Measurements from ENCODE around the gene RAB5B.
"Not testable (repeated sequence)": the region's sequence is repeated elsewhere in the genome, so short reads cannot be mapped to it uniquely, and the experiment has no call there.

Gene RAB5B

DNA sequence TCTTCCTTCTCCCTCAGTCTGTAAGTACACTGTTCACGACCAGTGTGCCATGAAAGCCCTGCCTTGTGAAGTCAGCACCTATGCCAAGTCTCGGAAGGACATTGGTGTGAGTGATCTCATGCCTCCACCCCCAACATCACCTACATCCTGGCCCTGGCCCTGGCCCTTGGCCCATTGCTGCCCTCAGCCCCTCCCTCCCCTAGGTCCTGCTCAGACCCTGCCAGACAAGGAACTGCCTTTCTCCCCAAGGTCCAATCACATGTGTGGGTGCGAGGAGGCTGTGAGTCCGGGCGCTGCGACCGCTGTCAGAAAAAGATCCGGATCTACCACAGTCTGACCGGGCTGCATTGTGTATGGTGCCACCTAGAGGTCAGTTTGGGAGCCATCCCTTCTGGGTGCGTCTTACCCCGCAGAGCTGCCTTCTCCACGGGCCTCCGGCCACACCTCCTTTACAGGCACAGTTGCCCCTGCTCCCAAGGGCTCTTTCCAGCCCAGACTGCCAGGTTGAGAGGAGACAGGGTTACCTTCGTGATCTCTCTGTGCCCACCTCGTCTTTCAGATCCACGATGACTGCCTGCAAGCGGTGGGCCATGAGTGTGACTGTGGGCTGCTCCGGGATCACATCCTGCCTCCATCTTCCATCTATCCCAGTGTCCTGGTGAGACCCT lies 33.7 kb upstream of the RAB5B start:
- DNase-seq (ENCODE audit: low spot score): peak; percentile 84

DNA sequence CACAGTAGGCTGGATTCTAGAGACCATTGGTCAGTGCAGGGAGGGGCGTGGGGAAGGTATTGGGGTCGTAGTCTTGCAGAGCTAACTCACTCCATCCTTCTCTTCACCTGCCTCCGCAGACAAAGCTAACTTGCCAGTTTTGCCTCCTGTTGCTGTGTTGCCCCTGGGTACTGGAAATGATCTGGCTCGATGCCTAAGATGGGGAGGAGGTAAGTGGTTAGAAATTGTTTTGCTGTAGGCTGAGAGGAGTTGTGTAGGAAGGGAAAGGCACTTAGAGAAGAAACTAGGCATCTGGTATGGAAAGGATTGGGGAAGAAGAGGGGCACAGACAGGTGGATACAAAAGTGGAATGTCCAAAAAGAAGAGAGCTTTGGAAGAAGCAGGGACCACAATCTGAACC lies 31.8 kb upstream of the RAB5B start:
- no peak for DNase-seq (ENCODE audit: low spot score)

DNA sequence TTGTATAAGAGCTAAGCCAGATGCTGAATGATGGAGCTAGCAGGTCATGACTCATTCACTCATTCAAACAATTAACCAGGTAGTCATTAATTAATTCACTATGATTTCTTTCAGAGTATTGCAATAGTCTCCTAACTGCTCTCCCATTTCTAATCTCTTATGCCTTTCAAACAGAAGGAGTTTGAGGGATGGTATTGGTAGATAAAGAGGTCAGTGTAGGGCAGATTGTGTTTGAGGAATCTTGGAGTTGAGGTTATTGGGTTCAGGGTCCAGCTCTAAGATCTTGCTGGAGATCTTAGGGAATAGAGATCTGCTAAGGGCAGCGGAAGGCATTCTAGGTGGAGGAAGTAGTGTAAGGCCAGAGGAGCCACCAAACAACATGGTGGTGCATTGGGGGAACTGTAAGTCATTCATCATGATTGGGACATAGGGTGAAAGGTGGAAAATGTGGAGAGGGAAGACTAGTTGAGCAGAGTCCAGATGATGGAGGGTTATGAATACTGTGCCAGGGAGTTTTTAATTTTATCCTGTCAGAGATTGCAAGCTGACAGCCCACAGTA lies 31.2 kb upstream of the RAB5B start:
- no peak for DNase-seq (ENCODE audit: low spot score)

DNA sequence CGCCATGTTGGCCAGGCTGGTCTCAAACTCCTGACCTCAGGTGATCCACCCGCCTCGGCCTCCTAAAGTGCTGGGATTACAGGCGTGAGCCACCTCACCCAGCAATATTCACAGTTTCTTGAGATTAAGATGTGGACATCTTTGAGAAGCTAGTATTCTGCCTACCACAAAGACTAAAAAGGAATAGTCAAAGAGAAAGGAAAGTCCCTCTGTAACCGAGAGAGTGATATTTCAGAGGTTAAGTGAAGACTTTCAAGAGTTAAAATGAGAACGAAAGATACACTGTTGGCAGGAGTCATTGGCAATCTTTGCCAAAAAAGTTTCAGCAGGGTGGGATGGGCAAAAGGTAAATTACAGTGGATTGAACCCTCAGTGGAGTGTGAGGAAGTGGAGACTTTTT lies 27.3 kb upstream of the RAB5B start:
- no peak for DNase-seq (ENCODE audit: low spot score)

DNA sequence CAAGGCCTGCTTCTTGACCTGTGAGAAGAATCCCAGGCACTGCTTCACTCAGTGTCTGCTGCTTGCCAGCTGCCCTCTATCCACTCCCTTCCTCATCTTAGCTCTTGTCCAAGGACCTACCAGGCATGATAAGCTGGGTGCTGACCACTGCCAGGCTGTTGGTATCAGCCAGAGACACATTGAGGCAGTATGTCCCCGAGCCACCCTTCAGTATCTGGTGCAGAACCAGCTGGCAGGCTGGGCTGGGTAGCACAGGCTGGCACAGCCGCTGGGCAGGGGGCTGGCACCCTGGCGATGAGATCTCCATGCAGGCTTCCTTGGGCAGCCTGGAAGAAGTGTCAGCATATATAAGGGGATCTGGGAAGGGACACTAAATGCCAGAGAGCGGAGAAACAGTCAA lies 18.5 kb upstream of the RAB5B start:
- no peak for DNase-seq (ENCODE audit: low spot score)

DNA sequence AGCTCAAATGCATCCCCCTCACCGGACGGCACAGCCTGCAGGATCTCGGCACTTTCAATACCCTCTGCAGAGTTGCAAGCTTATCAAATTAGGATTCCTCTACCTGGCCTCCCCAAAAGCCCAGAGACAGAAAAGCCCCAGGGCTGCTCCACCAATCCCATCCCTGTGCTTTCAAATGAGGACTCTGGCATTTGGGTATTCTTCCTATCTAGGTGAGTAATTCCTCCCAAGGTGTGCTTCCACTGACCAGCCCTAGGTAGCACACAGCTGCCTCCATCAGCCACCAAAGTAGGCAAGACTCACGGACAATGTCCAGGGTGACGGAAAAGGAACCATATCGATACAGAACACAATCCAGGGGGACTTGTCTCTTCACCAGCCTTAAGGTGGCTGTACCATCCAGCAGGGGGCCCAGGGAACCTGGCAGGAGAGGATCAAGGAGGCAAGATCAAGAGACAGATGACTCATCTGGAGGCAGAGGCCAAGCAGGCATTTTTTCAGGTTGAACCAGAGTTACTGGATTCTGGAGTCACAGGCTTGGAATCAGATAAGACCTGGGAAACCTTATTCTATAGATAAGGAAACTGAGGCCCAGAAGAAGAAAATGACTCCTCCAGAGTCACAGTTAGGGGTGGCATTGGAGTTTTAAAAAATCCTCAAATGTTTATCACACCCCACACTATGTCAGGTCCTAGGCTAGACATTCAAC lies 17.9 kb upstream of the RAB5B start:
- peak; percentile 25 for DNase-seq (ENCODE audit: low spot score)

DNA sequence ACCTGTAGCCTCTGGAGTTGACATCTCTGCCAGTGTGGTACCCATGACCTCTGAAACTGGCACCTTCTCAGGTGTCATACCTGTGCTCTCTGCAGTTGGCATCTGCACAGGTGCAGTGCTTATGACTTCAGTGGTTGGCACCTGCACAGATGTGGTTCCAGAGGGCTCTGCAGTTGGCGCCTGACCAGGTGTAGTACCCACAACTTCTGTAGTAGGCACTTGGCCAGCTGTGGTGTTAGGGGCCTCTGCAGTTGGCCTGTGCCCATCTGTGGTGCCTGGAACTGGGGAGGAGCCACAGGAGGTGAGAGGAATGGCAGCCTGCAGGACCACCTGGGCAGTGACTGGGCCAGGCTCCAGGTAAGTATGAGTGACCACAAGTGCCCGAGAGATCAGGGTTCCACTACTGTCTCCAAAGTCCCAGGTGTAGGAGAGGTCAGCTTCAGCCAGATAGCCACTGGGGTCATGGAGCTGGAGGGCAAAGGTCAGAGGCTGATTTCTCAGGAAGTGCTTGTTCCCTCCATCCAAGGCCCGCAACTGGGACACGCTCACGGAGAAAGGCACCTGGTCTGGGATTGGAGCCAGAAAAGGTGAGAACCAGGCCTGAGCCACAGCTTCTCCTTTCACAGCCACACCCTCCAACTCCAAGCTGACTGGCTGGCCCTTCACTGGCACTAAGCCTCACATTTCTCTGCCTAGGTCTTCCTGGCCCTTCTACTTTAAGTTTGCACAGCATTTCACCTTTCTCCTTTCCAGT lies 16.6 kb upstream of the RAB5B start:
- DNase-seq (ENCODE audit: low spot score): no peak

DNA sequence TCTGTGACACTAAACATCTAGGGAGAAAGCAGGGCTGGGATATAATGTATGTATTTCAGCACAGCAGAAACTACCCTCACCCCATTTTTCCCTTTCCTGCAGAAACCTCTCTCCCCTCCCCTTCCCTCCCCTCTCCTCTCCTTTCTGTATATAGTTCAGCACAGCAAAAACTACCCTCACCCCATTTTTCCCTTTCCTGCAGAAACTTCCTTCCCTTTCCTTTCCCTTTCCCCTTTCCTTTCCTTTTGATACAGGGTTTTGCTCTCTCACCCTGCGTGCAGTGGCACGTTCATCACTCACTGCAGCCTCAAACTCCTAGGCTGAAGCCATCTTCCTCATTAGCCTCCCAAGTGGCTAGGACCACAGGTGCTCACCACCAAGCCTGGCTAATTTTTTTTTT lies 10.1 kb upstream of the RAB5B start:
- DNase-seq (ENCODE audit: low spot score): no peak

DNA sequence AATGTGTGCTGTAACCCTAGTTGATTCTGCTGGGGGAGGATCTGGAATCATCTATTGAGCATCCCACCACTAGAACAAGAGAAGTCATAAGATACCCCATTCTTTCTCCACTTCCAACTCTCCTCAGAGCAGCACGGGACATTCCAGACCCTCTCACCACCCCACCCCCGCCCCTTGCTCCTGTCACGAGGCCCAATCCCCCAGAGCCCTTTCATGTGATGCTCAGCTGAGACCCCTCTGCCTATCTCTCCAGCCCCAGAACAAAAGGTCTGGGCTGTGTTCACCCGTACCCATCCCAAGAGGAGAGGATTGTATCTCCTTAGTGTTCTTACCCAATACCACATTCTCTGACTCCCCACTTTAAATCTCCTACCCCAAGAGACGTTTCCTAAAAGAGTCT lies 8.6 kb upstream of the RAB5B start:
- DNase-seq (ENCODE audit: low spot score): no peak

DNA sequence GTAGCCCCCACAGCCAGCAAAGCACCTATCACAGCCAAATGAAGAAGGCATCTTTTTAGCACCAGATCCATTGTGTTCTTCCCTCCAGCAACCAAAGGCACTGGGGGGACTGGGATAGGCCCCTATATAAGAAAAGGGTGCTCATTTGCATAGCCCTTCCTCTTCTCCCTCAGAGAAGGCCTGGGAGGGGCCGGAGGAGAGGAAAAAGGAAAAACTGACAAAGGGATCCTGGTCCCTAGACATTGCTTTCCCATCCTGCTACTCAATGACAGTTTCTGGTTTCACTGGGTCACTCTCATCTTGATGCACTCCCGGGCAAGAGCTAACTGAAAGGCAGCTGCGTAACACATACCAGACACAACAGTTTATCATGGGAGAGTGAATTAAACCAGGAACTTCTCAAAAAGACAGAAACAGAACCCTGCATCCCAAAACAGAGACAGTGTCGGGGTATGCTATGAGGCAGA lies 7.9 kb upstream of the RAB5B start, which contains the start of gene PMEL:
PMEL (minus strand) TSS at position 102 of the 467 bp plus-strand sequence; CDS start at position 71, 31 bp downstream.
- DNase-seq (ENCODE audit: low spot score): peak; percentile 14

DNA sequence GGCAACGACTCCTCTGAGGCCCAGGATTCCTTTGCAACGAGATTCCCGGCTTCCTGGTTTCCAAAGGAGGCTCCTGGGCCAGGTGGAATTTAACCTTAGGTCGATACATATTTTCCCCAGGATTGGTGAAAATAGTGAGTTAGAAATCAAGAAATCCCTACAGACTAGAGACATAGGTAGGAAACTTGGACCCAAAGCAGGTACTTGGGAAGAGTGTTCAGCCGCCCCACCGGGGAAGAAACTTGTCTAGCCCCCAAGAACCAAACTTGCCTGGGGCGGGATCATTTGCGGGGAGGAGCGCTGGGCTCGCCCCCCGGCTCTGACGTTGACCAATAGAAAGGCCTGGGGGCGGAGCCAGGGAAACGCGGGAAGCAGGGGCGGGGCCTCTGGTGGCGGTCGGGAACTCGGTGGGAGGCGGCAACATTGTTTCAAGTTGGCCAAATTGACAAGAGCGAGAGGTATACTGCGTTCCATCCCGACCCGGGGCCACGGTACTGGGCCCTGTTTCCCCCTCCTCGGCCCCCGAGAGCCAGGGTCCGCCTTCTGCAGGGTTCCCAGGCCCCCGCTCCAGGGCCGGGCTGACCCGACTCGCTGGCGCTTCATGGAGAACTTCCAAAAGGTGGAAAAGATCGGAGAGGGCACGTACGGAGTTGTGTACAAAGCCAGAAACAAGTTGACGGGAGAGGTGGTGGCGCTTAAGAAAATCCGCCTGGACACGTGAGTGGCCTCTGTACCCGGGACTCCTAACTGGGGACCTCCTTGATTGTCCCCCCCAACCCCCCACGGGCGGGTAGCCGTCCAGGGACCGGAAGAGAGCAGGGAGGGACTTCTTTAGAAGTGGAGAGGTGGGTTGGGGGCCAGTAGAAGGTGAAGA lies 7.2 kb upstream of the RAB5B start, which contains the start of gene CDK2:
CDK2 (plus strand) TSS at position 423 of the 874 bp plus-strand sequence; CDS start at position 602, 179 bp downstream.
- peak; percentile 94 for DNase-seq (ENCODE audit: low spot score)

DNA sequence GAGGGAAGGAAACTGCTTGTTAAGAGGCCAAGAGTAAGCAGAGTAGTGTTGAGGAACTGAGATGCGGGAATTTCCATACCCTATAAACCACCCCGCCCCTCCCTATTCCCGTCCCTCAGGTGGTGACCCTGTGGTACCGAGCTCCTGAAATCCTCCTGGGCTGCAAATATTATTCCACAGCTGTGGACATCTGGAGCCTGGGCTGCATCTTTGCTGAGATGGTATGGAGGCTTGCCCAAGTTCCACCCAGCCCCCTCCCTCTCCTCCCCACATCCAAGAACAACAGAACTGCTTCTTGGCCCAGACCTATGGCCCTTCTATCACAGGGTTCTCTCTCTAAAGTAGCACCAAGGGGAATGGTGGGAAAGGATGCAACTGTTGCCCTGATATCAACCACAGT lies 4.5 kb upstream of the RAB5B start:
- no peak for DNase-seq (ENCODE audit: low spot score)

DNA sequence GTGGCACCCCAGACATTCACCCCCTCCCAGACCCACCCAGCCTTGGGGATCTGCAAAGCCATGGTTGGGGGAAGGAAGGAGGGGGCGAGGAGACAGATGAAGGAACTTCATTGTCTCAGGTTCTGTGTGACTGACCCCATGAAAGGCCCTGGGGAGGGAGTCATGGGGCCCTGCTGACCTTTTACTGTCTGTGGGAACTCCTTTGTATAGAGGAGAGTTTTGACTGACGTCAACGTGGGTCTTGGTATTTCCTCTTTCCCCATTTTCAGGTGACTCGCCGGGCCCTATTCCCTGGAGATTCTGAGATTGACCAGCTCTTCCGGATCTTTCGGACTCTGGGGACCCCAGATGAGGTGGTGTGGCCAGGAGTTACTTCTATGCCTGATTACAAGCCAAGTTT lies 3.1 kb upstream of the RAB5B start:
- no peak for DNase-seq (ENCODE audit: low spot score)

DNA sequence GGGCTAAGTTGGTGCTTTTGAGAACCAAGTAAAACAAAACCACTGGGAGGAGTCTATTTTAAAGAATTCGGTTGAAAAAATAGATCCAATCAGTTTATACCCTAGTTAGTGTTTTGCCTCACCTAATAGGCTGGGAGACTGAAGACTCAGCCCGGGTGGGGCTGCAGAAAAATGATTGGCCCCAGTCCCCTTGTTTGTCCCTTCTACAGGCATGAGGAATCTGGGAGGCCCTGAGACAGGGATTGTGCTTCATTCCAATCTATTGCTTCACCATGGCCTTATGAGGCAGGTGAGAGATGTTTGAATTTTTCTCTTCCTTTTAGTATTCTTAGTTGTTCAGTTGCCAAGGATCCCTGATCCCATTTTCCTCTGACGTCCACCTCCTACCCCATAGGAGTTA lies 1.8 kb upstream of the RAB5B start:
- no peak for DNase-seq (ENCODE audit: low spot score)

DNA sequence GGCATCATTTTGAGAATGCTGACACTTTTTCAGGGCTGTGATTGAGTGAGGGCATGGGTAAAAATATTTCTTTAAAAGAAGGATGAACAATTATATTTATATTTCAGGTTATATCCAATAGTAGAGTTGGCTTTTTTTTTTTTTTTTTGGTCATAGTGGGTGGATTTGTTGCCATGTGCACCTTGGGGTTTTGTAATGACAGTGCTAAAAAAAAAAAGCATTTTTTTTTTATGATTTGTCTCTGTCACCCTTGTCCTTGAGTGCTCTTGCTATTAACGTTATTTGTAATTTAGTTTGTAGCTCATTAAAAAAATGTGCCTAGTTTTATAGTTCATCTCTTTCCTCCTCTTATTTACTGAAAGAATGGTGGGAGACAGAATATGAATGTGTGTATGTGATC lies 1.4 kb upstream of the RAB5B start:
- no peak for DNase-seq (ENCODE audit: low spot score)

DNA sequence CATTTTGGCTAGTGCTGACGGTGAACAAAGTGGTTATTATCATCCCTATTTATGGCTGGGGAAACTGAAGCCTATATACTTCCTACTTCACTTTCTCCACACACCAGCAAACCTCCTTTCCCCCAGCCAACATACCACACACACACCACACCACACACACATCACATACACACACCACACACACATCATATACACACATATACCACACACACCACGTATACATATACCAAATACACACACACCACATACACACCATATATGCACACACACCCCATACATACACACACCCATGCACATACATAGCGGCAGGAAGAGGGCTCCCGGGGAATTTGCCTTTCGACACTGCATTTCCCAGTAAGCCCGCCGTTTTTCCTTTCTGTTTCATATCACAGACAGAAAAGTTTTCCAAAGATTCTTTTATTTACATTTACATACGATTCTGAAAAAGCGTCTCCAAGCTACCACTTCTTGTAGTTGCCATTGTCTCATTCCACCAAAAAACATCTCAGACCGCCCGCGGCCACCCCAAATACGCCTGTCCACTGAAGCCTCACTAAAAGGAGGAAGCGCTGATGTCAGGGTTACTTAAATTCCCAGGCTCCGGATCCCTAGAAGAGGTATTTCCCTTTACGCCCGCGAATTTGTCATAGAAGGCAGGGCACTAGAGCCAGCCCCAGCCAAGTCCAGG lies 823 bp upstream of the RAB5B start:
- DNase-seq (ENCODE audit: low spot score): no peak

DNA sequence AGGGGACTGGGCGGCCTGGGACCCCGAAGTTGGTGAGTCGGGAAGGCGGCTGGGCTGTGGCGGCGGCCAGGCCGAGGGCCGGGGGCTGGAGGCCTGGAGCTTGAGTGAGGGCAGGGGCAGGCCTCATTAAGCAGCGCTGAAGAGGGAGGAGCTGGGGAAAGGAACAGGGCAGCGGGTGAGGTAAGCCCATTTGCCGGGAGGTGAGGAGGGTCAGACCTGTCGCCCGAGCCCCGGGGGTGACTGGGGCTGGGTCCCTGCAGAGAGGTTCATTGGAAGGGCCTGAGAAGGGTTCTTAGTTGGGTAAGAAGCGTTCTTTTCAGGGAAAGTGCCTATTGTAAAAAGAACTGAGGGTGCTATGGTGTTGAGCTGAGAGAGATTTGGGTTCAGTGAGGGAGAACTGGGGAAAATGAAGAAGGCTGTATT lies 441 bp downstream of the RAB5B start:
- peak; percentile 56 for DNase-seq (ENCODE audit: low spot score)

DNA sequence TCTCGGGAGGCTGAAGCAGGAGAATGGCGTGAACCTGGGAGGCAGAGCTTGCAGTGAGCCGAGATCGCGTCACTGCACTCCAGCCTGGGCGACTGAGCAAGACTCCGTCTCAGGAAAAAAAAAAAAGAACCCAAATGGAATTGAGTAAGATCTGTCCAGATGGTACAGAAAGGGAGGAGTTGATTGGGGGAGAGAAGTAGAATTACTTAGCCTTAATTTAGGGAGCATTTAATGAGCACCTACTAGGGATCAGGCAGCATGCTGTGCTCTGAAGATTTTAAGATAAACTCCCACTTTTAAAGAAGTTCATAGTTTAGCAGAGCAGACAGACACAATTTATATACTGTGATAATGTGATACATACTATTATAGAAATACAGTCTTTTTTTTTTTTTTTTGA lies 4.5 kb downstream of the RAB5B start:
- no peak for DNase-seq (ENCODE audit: low spot score)

DNA sequence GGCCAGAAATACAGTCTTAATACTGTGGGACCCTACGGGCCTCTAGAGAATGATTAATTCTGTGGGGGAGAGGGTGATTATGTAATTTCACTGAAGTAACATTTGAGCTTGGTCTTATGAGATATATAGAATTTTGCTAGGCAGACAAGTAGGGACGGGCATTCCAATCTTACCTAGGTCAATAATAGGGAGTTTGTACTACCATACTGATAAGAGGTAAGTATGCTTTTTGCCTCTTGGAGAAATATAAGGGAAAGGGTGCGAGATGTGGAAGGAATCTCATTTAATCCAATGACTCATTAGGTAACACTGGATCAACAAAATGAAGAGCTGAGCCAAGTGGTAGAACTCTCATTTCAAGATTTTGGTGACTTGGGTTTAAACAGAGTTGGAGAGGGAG lies 5.2 kb downstream of the RAB5B start:
- DNase-seq (ENCODE audit: low spot score): no peak

DNA sequence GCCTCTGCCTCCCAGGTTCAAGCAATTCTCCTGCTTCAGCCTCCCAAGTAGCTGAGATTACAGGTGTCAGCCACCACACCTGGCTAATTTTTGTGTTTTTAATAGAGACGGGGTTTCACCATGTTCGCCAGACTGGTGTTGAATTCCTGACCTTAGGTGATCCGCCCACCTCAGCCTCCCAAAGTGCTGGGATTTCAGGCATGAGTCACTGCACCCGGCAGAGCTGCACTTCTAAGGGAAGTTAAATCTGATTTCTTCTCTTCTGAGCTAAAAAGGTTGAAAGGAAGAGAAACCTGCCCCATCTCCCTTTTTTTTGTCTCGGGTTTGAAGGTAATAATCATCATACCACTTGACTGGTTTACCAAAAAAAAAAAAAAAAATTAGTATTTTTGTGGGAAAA lies 8.0 kb downstream of the RAB5B start:
- not testable (repeated sequence) for DNase-seq (ENCODE audit: low spot score)

Data from germinal center (tissue), 1 donor.